Endodermal cell (in vitro differentiated cells): Measurements from ENCODE around the gene SLC25A12. TPM values are rescaled to one million over a fixed set of nuclear protein-coding genes. Genes with fewer than 3 reads are reported as not detected.

ENCODE experiments used
- DNase-seq: peaks from one replicate; pipeline ENCODE4 v3.0.0-alpha.2; 2017
- H3K27ac ChIP-seq: 2 replicates; pipeline ENCODE4 v1.5.1; 2013; ENCODE audit warnings: mild to moderate bottlenecking, low read depth, low read length, moderate library complexity
- H3K27me3 ChIP-seq: 2 replicates; pipeline ENCODE4 v1.6.1; 2013; ENCODE audit warnings: mild to moderate bottlenecking, low read length, moderate library complexity; ENCODE audit not compliant: insufficient read depth, control insufficient read depth, poor library complexity, severe bottlenecking
- H3K36me3 ChIP-seq: 2 replicates; pipeline ENCODE4 v1.7.0; 2013; ENCODE audit warnings: mild to moderate bottlenecking, low read length, moderate library complexity; ENCODE audit not compliant: control insufficient read depth, insufficient read depth
- H3K4me1 ChIP-seq: one replicate; pipeline ENCODE4 v1.7.0; 2013; ENCODE audit warnings: low read length; ENCODE audit not compliant: control insufficient read depth, insufficient read depth
- H3K4me3 ChIP-seq: 2 replicates; pipeline ENCODE4 v1.5.1; 2013; ENCODE audit warnings: mild to moderate bottlenecking, low read length, moderate library complexity
- H3K9ac ChIP-seq: 2 replicates; pipeline ENCODE4 v1.6.1; 2013; ENCODE audit warnings: mild to moderate bottlenecking, low read length, moderate library complexity; ENCODE audit not compliant: poor library complexity, severe bottlenecking; ENCODE audit errors: extremely low read depth
- H3K9me3 ChIP-seq: 2 replicates; pipeline ENCODE4 v1.6.1; 2013; ENCODE audit warnings: mild to moderate bottlenecking, low read length, moderate library complexity; ENCODE audit not compliant: control insufficient read depth
- H3K27ac Mint-ChIP-seq: 2 replicates; pipeline ENCODE4 v1.8.0; 2020; ENCODE audit warnings: mixed read lengths
- H3K27me3 Mint-ChIP-seq: 2 replicates; pipeline ENCODE4 v1.8.0; 2021; ENCODE audit warnings: mild to moderate bottlenecking, mixed read lengths; ENCODE audit not compliant: insufficient read depth
- H3K36me3 Mint-ChIP-seq: 2 replicates; pipeline ENCODE4 v1.8.0; 2020; ENCODE audit warnings: low read depth, mixed read lengths
- H3K4me1 Mint-ChIP-seq: 2 replicates; pipeline ENCODE4 v1.8.0; 2020; ENCODE audit warnings: mixed read lengths
- H3K4me3 Mint-ChIP-seq: 2 replicates; pipeline ENCODE4 v1.8.0; 2020; ENCODE audit warnings: mild to moderate bottlenecking, moderate library complexity, mixed read lengths
- H3K9me3 Mint-ChIP-seq: 2 replicates; pipeline ENCODE4 v1.8.0; 2020; ENCODE audit warnings: mild to moderate bottlenecking, mixed read lengths
- WGBS, 2 experiments: methylation state at CpG; one replicate each; pipeline versions ENCODE4 v1.1.5 to v1.1.7; 2013; ENCODE audit warnings: missing lambda C conversion rate in 2 of 2, mixed read lengths in 1 of 2; ENCODE audit not compliant: insufficient coverage in 1 of 2, insufficient read length in 1 of 2; 5-methylcytosine and 5-hydroxymethylcytosine counted together
- total RNA-seq, 2 donors: library from RNA; stranded (reverse); fragmentation: NEBNext Ultra II Directional in 1 of 2; extraction: Animal tissue kit (Norgen Biotek cat#: 25700) in 1 of 2; gene quantifications; 2 replicates in 1 of 2; 3 replicates in 1 of 2; pipeline ENCODE4 v1.2.1, GENCODE V29; 2021
- TF ChIP-seq, protein P1 (sequence below): fragments of 200-600 bp; sonication (generic); conservative IDR thresholded peaks from 2 replicates; pipeline ENCODE4 v1.5.0; 2021; ENCODE audit warnings: antibody characterized with exemption, mild to moderate bottlenecking

Gene SLC25A12
- total RNA-seq, 2 donors from 2014 or later: 0.55 to 3.1 TPM

DNA sequence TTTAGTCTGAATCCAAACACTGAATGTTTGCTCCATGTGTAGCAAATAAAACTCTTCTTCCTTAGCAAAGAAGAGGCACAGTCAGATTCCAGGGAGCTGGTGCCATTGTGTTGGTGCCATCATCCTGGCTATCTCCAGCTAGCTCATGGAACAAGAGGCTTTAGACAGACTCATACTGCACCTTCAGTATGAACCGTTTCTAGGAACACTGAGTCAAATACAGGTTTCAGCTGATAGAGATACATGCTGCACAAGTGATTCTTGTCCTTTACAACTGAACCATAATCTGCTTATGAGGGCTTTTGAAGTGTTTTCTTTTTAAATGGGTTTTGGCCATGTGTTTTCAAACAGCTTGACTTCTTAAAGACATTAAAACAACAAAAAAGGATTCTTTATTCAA is 148.9 kb downstream of the SLC25A12 start:
- no peak overlapping the region for H3K27ac ChIP-seq
- DNase-seq: no peak
- H3K9me3 ChIP-seq: no peaks in the 10 kb centered on the region
- no peak overlapping the region for H3K4me3 Mint-ChIP-seq
- H3K27me3 Mint-ChIP-seq: no peaks in the 10 kb centered on the region
- TF ChIP-seq, protein P1, sequence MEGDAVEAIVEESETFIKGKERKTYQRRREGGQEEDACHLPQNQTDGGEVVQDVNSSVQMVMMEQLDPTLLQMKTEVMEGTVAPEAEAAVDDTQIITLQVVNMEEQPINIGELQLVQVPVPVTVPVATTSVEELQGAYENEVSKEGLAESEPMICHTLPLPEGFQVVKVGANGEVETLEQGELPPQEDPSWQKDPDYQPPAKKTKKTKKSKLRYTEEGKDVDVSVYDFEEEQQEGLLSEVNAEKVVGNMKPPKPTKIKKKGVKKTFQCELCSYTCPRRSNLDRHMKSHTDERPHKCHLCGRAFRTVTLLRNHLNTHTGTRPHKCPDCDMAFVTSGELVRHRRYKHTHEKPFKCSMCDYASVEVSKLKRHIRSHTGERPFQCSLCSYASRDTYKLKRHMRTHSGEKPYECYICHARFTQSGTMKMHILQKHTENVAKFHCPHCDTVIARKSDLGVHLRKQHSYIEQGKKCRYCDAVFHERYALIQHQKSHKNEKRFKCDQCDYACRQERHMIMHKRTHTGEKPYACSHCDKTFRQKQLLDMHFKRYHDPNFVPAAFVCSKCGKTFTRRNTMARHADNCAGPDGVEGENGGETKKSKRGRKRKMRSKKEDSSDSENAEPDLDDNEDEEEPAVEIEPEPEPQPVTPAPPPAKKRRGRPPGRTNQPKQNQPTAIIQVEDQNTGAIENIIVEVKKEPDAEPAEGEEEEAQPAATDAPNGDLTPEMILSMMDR: no peak
- peaks cover 76% of the 10 kb centered on the region for H3K36me3 ChIP-seq
- no peaks in the 10 kb centered on the region for H3K4me1 ChIP-seq
- no peaks in the 10 kb centered on the region for H3K27me3 ChIP-seq
- H3K36me3 Mint-ChIP-seq: peaks cover 55% of the 10 kb centered on the region
- no peaks in the 10 kb centered on the region for H3K9me3 Mint-ChIP-seq
- H3K9ac ChIP-seq: no peak overlapping the region
- no peak overlapping the region for H3K27ac Mint-ChIP-seq
- 83% methylated on average over 1 of the region's 1 CpG; no CpG with 5 or more reads in 1 of the 2 experiments for WGBS, 2 experiments
- no peaks in the 10 kb centered on the region for H3K4me1 Mint-ChIP-seq
- H3K4me3 ChIP-seq: no peak overlapping the region

DNA sequence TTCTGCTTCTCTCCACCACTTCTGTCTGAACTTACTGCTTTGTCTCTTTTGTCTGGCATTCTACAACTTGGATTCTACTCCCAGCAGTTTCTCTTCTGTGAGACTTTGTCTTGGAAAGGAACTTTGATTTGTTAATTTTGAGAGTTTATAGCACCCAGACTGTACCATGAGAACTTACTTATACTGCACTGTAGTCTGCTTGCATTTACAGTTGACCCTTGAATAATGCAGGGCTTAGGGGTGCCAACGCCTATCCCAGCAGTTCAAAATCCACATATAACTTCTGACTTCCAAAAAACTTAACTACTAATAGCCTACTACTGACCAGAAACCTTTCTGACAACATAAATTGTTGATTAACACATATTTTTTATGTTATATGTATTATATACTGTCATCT is 151.3 kb downstream of the SLC25A12 start:
- Mint-ChIP-seq H3K27me3 (no peaks in the 10 kb centered on the region), H3K4me3 (no peak overlapping the region), H3K36me3 (peaks cover 54% of the 10 kb centered on the region), H3K27ac (no peak overlapping the region), H3K4me1 (no peaks in the 10 kb centered on the region), H3K9me3 (no peaks in the 10 kb centered on the region)
- no peak for DNase-seq
- TF ChIP-seq, protein P1: no peak
- whole genome bisulfite sequencing, 2 experiments: 96% methylated on average over 1 of the region's 1 CpG; no CpG with 5 or more reads in 1 of the 2 experiments
- Histone ChIP-seq H3K27ac (no peak overlapping the region), H3K4me1 (no peaks in the 10 kb centered on the region), H3K4me3 (no peak overlapping the region), H3K9ac (no peak overlapping the region), H3K9me3 (no peaks in the 10 kb centered on the region), H3K36me3 (peaks cover 65% of the 10 kb centered on the region), H3K27me3 (no peaks in the 10 kb centered on the region)

DNA sequence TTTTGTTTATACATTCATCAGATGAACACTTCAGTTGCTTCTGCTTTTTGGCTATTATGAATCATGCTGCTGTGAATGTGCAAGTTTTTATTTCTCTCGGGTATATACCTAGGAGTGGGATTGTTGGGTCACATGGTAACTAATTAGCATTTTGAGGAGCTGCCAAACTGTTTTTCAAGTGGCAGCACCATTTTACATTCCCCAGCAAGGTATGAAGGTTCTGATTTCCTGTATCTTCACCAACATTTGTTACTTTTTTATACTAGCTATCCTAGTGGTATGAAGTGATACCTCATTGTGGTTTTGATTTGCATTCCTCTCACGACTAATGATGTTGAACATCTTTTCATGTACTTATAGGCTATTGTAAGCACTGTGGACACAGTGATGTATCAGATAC is 152.9 kb downstream of the SLC25A12 start:
- H3K36me3 Mint-ChIP-seq: peaks cover 60% of the 10 kb centered on the region
- no peak overlapping the region for H3K4me3 Mint-ChIP-seq
- H3K36me3 ChIP-seq: peaks cover 72% of the 10 kb centered on the region
- H3K27me3 Mint-ChIP-seq: no peaks in the 10 kb centered on the region
- WGBS, 2 experiments: 97 to 100% methylated on average over 1 to 2 of the region's 2 CpGs
- no peaks in the 10 kb centered on the region for H3K4me1 ChIP-seq
- no peak overlapping the region for H3K27ac Mint-ChIP-seq
- no peaks in the 10 kb centered on the region for H3K9me3 ChIP-seq
- H3K9me3 Mint-ChIP-seq: no peaks in the 10 kb centered on the region
- no peak overlapping the region for H3K4me3 ChIP-seq
- no peaks in the 10 kb centered on the region for H3K27me3 ChIP-seq
- DNase-seq: no peak
- no peak overlapping the region for H3K9ac ChIP-seq
- TF ChIP-seq, protein P1: no peak
- no peak overlapping the region for H3K27ac ChIP-seq
- no peaks in the 10 kb centered on the region for H3K4me1 Mint-ChIP-seq
